GM20431 (cell line): Measurements from ENCODE around the gene ANGPTL7.
"Not testable (repeated sequence)": the region's sequence is repeated elsewhere in the genome, so short reads cannot be mapped to it uniquely, and the experiment has no call there.

Experiments used
- in situ Hi-C: fragments of 300-500 bp; cut with MseI, MboI; formaldehyde crosslinking; loops from one replicate; pipeline ENCODE4 v1.15.0; 2020; ENCODE audit warnings: low sequenced_read_pairs; ENCODE audit not compliant: unreplicated experiment

Gene ANGPTL7

DNA sequence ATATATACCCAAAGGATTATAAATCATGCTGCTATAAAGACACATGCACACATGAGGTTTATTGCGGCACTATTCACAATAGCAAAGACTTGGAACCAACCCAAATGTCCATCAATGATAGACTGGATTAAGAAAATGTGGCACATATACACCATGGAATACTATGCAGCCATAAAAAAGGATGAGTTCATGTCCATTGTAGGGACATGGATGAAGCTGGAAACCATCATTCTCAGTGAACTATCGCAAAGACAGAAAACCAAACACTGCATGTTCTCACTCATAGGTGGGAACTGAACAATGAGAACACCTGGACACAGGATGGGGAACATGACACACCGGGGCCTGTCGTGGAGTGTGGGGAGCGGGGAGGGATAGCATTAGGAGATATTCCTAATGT lies 22.4 kb upstream of the ANGPTL7 start:
- in situ Hi-C loops, result not testable (repeated sequence)

DNA sequence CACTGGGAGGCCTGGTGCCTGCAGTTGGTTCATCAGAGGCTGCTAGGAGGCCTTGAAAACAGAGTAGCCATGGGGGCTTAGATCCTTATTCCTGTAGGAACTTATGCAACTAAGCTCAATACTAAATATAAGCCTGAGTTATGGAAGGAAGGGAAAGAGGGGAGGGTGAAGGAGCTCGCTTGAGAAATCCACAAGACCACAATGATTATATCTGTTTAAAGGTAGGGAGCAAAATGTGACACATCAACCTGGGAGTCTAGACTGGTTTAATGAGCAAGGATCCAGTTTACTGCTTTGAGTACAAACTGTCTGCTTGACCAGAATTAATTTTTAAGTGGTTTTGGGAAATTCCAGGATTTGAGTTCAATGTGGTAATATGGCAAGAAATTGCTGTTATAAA lies 20.4 kb upstream of the ANGPTL7 start:
- in situ Hi-C loops, result no loop called here

DNA sequence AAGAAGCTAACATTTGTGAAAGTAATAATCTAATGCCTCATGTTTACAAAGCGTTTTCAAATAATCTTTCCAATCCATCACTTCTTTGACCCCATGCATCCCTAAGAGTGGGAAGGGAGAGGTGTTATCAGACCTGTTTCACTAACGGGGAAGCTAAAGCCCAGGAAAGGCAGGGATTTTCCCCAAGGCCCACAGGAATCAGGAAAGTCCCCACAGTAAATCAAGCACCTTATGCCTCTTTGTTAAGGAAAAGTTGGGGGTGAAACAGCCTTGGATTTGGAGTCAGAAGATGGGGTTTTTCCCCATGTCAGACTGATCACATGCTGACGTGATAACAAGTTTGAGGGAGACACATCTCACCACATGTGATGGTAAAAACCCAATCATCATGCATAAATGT lies 20.0 kb upstream of the ANGPTL7 start:
- in situ Hi-C loops, result no loop called here

DNA sequence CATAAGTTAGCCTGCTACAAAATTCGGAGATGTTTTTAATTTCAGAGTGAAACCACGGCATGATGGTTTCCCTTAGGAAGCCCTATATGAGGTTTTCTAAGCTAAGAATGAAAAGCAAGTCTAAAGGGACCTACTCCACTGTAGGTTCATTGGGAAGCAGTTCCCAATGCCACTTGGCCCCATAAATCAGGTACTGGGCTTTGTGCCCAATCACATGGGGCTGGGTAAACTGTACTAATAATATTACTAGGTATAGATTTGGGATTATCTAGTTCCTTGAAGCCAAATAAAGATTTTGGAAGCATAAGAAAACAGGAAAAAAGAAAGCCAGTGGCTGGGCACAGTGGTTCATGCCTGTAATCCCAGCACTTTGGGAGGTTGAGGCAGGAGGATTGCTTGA lies 19.1 kb upstream of the ANGPTL7 start:
- in situ Hi-C loops, result no loop called here

DNA sequence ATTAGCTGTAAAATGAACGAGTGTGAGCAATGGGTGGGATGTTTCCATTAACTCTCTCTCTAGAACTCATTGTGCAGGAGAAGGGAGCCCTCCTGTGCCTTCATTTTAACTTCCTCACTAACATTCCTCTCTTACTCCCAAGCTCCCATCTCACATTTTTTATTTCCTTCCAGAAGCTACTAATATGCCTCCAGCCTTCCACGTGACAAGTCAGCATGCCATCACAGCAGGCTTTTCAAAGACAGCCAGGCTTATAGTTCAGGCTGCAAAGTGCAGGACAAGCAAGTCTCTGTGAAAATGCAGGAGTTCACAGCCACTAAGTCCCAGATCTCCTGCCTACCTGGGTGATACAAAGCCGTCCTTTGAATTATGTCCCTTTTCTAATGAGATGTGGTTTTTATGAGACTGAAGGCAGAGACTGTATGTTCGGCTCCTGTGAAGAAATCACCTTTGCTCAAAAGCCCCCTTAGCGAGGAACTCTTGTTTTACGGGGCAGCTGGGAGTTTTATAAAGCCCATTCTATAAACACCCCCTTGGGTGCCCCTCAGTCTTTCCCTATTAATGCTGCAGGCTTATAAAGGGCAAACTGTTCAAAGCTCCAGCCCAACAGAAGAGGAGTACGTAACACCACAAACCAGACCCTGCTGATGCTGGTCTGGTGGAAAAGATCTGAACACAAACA lies 14.8 kb upstream of the ANGPTL7 start:
- in situ Hi-C loops, result no loop called here

DNA sequence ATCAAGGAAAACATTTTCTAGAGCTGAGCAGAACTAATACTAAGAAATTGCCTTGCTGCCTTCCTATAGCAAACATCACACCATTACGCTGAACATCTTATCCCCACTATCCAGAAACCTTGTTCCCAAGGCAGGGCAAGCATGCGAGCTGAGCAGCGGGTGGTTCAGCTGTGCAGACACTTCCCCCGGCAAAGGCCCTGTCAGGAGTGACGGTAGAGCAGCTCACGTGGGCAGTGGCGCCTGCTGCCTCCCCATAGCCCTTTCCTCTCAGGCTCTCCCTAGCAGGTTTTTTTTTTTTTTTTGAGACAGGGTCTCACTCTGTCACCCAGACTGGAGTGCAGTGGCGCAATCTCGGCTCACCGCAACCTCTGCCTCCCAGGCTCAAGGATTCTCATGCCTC lies 13.7 kb upstream of the ANGPTL7 start:
- in situ Hi-C loops, result no loop called here

DNA sequence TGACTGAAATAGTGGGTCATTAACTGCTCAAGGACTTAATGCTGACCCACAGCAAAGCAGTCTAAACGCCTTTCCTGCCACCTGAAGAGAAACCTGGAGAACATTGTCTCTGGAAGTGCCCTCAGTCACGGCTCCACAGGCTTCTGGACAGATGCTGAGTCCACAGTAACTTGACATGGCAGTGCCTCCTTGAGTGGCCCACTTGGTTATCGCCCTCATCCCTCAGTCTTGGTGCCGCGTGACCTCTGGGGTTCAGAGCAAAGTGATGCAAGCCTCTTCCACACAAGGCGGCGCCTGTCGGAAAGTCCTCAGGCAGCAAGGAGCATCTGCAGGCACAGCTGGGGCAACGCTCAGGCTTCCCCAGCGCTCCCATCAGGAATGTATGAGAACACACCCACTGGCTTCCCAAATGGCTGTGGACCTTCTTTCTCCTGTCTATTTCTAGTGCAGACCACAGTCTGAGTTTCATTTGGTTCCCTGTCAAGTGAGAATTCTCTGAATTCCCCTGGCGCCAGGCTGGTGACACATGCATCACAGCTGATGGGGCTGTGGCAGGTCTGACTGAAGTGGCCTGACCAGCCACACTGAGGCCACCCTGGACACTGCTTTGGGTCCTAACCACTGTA lies 13.0 kb upstream of the ANGPTL7 start:
- in situ Hi-C loops, result no loop called here

DNA sequence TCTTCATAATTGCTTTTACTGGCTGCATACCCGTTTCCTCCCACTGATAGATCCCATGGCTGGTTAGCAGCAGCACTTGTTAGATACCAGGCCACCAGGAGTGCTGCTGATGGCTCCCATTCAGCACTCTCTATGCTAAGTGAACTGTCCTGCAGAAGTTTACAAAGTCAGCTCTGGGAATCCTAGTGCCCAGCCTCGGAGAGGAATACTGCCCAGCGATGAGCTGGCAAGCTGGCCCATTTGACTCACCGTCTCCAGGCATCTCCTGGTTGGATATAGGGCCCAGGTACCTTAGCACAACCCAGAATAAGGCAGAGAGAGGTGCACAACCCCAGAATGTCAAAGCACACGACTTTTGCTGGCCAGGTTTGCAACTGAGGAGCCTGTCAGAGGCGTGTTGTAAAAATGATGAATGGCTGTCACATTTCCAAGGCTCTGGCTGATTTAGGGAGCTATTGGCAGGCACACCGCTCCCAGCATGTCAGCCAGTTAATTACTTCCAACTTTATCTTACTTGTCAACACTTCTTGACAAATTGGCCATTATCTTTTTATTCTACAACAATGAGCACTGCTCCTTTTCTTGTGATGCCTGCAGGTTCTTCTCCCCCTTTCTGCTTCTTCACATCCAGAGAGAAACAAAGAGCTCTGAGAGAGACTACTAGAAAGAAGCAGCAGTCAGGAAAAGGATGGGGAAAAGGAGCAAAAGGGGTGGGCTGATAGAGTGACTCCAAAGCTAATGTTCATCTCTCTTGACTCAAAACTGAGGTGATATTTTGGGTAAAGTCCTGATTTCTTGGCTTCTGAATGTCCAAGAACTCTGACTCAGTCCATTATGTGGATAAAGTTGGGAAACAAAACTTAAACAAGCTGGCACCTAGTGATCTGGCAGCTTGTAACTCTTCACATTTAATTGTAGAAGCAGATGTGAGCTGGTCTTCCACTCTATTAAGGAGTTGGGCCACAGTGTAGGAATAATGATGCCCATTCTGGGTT lies 10.8 kb upstream of the ANGPTL7 start:
- in situ Hi-C loops, result no loop called here

DNA sequence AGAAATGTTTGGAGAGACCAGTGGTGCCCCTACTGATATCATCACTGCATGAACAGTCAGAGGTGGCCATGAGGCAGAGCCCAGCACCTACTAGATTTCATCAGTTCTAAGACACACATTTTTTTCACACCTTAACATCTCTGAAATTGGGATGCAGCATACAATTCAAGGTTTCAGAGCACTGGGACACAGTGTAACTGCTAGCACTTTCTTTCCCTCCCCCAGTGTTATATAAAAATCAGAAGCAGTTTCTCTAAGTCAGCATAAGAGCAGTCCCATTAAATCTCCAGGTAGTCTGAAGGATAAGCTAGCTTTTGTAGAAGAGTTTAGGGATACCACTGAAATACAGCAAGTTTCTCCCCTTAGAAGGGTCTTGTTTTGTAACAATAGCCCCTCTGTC lies 10.0 kb upstream of the ANGPTL7 start:
- in situ Hi-C loops, result no loop called here

DNA sequence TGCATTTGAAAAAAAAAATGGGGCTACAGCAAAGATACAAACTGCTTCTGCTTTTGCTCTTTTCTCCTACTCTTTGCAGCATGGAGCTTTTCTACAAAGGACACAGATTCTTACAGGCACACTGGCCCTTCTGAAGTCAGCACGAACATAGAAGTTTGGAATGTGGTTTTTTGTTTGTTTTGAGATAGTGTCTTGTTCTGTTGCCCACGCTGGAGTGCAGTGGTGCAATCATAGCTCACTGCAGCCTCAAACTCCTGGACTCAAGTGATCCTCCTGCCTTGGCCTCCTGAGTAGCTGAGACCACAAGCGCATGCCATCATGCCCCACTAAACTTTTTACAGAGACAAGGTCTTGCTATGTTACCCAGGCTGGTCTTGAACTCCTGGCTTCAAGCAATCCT lies 9.4 kb upstream of the ANGPTL7 start:
- in situ Hi-C loops, result not testable (repeated sequence)

DNA sequence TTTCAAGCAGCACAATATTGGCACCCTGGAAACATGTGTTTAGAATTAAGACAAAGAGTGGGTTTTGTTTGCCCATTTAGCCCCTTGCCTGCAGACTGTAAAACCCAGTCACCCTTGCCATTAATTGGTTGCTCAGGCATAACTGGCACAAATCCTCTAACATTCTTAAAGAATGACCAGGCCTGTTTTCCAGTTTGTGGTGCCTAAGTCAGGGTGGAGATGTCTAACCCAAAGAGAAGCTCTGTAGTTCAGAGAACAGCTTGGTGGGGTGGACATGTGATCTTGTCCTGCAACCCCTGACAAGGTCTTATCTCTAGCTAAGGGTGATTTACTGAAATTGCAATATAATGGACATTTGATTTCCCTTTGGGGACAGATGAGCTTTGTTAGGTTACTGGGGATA lies 8.8 kb upstream of the ANGPTL7 start:
- in situ Hi-C loops, result no loop called here

DNA sequence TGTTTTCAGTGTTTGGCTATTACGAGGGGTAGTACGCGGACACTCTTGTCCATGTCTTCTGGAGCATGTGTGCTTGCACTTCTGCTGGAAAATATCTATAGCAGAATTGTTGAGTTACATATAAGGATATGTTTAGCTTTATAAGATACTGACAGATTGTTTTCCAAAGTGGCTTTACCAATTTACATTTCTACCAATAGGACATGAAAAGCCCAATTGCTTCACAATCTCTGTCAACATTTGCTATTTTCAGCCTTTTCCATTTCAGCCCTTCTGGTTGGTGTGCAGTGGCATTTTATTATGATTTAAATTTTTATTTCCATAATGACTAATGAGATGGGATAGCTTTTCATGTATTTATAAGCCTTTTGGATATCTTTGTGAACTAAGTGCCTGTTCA lies 6.3 kb upstream of the ANGPTL7 start:
- in situ Hi-C loops, result no loop called here

DNA sequence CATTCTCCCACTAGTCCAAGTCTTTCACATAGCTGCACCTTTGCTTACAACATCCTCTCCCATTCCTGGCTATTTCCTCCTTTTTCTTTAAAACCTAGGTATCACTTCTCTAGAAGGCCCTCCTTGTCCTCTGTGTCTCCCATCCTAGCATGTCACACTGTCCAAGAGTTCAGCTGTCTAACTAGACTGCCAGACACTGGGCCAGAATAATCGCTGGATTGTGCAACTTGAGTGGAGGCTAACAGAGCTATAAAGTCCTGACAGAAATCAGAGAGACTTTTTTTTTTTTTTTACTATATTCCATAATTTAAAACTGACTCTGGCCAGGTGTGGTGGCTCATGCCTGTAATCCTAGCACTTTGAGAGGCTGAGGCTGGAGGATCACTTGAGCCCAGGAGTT lies 4.2 kb upstream of the ANGPTL7 start:
- in situ Hi-C loops, result no loop called here

DNA sequence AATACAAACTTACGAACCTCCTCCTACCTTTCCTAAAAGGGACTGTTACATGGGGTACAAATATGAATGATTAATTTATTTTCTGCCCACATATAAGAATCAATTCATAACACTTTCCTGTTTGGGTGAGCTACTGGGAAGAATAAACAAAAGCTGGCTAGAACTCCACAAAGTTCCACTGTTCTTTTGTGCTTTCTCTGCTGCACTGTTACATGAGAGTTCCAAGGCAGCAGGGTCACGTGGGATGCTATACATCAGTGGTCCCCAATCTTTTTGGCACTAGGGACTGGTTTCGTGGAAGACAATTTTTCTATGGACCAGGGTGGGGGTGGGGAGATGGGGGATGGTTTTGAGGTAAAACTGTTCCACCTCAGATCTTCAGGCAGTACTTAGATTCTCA lies 2.2 kb upstream of the ANGPTL7 start:
- in situ Hi-C loops, result no loop called here

DNA sequence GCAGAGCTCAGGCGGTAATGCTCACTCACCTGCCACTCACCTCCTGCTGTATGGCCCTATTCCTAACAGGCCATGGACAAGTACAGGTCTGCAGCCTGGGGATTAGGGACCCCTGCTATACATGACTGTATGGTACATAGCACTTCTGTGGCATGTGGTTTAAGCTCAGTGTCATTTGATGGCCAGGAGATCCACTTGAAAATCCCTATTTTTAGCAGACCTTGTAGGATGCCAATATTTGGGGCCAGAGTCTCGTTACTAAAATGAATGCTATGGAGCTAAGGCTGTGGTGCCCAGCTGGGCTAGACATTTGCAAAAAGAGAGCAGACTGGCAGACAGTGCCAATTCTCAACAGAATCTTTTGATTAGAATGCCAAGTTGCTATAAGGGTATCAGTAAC lies 1.7 kb upstream of the ANGPTL7 start:
- in situ Hi-C loops, result no loop called here

DNA sequence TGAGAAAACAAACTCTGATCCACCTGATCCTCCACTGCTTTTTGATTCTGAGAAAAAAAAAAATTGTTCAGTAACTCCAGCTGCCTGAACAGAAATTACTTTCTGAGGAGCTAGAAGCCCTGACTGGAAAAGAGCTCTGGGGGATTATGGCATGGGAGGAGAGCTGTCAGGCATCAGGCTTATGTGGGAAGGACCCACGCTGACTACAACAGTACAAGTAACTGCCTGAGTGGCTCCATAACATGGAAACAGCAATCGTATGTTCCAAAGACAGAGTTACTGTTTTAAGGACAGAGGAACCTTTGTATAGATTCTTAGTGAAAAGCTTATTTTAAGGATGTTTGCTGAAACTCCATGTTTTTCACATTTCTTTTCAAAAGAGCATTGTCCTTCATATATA lies 1.2 kb upstream of the ANGPTL7 start:
- in situ Hi-C loops, result no loop called here

DNA sequence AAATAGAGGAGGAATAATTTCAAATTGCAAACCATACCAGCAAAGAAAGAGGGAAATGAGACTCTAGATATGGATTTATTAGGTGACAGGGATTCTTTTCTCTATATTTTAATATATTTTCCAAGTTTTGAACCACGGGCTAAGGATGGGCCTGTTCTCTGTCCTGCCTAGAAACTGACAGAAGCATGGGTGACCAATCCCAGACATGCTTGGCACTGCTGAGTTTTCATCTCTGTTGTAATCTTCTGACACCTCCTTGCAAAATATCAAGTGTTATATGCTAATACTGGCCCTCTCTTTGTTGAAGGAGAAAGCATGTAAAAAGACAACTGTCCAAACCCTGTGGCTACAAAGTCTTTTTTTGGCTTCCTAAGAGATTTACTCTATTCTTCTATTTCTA lies 774 bp upstream of the ANGPTL7 start:
- in situ Hi-C loops, result no loop called here

DNA sequence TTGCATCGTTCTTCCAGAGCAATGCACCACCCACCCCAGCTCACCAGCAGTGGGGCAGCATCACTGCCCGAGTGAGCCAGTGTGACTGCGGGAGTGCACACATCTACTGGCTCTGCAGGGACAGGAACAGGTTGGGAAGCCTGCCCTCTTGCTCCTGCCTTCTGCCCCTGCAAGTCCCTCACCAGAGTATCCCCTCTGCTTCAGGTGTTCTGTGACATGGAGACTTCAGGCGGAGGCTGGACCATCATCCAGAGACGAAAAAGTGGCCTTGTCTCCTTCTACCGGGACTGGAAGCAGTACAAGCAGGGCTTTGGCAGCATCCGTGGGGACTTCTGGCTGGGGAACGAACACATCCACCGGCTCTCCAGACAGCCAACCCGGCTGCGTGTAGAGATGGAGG lies 4.2 kb downstream of the ANGPTL7 start:
- in situ Hi-C loops, result no loop called here

DNA sequence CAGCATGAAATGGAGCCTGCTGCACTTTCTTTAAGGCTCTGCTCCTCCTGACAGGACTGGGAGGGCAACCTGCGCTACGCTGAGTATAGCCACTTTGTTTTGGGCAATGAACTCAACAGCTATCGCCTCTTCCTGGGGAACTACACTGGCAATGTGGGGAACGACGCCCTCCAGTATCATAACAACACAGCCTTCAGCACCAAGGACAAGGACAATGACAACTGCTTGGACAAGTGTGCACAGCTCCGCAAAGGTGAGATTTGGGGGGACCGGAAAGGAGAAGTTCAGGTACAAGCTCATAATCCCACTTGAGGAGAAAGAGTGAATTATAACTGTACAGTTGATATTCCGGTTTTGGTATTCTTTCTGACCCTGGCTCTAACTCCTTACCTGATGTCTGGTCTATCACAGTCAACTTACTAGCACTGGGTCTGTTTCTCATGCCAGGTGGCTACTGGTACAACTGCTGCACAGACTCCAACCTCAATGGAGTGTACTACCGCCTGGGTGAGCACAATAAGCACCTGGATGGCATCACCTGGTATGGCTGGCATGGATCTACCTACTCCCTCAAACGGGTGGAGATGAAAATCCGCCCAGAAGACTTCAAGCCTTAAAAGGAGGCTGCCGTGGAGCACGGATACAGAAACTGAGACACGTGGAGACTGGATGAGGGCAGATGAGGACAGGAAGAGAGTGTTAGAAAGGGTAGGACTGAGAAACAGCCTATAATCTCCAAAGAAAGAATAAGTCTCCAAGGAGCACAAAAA lies 5.4 kb downstream of the ANGPTL7 start:
- in situ Hi-C loops, result no loop called here

DNA sequence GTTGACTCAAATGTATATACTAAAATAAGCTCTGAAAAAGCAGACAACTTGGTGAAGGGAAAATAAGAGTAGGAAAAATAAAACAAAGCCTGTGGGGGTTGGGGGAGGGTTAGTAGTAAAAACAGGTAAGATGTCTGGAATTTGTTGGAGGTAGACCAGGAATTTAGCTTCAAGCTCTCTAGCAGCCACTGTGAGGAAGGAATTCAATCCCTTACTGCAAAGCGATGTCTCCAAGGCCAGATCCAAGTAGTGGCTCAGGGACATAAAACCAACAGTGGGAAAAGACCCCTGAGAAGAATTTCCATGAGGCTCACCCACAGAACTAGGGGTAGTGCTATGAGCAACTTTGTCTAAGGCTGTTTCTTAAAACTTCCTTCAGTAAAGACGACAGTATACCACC lies 7.8 kb downstream of the ANGPTL7 start:
- in situ Hi-C loops, result no loop called here
